ENCODE measurements around the gene CAPN2. TPM values are rescaled to one million over a fixed set of nuclear protein-coding genes. Genes with fewer than 3 reads are reported as not detected.

CAPN2 gene
- polyA plus RNA-seq, 3 donors, result 127 to 186 (median 182) TPM

DNA sequence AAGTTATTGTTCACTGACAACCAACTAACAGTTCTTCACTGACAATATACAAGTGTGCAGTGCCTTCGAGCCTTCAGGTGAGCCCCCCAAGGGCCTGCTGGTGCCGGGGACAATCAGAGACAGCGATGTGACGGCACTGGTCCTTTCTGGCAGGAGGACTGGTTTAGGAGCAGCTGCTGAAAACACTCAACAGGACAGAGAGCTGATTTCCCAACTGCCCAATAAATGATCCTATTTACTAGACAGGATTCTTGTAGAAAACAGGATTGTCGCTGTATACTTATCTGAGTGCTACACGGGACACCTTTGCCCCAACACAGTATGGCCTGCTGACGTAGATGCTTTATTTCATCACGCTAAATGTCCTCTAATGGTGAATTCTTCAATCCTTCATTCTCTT lies 68.0 kb downstream of the CAPN2 start:
- Histone ChIP-seq H3K27me3 (ENCODE audit: control insufficient read depth in 2 of 2, insufficient read depth in 2 of 2, low read length in 2 of 2) (no peaks in the 10 kb centered on the region), H3K27ac (ENCODE audit: low read depth in 1 of 2, low read length in 2 of 2) (peak overlapping the region in 1 of 2 donors; percentile 15), H3K9ac (ENCODE audit: insufficient read depth, low read length, poor library complexity, severe bottlenecking) (no peak overlapping the region), H2AFZ (ENCODE audit: insufficient read depth, low read depth, low read length, poor library complexity, severe bottlenecking) (no peak overlapping the region), H3K36me3 (replicated peaks in 1 of 2; ENCODE audit: control insufficient read depth in 1 of 2, insufficient read depth in 2 of 2, low read length in 2 of 2) (peaks cover 85 to 97% of the 10 kb centered on the region in 2 donors), H3K4me1 (ENCODE audit: control insufficient read depth in 1 of 2, insufficient read depth in 2 of 2, low read length in 2 of 2) (no peaks in the 10 kb centered on the region), H3K9me3 (replicated peaks in 1 of 2; ENCODE audit: control insufficient read depth in 1 of 2, insufficient read depth in 1 of 2, low read length in 2 of 2) (no peaks in the 10 kb centered on the region), H3K4me2 (replicated peaks; ENCODE audit: extremely low read depth, low read length, poor library complexity, severe bottlenecking) (no peak overlapping the region), H4K20me1 (ENCODE audit: insufficient read depth, low read length) (peaks cover 10% of the 10 kb centered on the region), H3K79me2 (ENCODE audit: insufficient read depth, low read length) (no peaks in the 10 kb centered on the region), H3K4me3 (replicated peaks in 1 of 3; ENCODE audit: low read depth in 2 of 3, low read length in 3 of 3) (no peak overlapping the region)
- intact Hi-C loops (cut with micrococcal nuclease), result no loop called here
- peaks cover 0 to 1% (median 0%) of the 10 kb centered on the region in 3 donors for H3K27me3 Mint-ChIP-seq (ENCODE audit: low read depth in 3 of 3)
- no peak overlapping the region for H3K27ac Mint-ChIP-seq
- H3K4me1 Mint-ChIP-seq, result peaks cover 7% of the 10 kb centered on the region
- WGBS (ENCODE audit: insufficient coverage), result 100% methylated on average over 6 of the region's 8 CpGs
- no peak overlapping the region for H3K4me3 Mint-ChIP-seq
- TF ChIP-seq, protein P1, sequence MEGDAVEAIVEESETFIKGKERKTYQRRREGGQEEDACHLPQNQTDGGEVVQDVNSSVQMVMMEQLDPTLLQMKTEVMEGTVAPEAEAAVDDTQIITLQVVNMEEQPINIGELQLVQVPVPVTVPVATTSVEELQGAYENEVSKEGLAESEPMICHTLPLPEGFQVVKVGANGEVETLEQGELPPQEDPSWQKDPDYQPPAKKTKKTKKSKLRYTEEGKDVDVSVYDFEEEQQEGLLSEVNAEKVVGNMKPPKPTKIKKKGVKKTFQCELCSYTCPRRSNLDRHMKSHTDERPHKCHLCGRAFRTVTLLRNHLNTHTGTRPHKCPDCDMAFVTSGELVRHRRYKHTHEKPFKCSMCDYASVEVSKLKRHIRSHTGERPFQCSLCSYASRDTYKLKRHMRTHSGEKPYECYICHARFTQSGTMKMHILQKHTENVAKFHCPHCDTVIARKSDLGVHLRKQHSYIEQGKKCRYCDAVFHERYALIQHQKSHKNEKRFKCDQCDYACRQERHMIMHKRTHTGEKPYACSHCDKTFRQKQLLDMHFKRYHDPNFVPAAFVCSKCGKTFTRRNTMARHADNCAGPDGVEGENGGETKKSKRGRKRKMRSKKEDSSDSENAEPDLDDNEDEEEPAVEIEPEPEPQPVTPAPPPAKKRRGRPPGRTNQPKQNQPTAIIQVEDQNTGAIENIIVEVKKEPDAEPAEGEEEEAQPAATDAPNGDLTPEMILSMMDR (IDR thresholded peaks at IDR 0.05), result no peak
- no peaks in the 10 kb centered on the region for H3K9me3 Mint-ChIP-seq
- H3K36me3 Mint-ChIP-seq, result peaks cover 78 to 84% of the 10 kb centered on the region in 2 donors
- DNase-seq, result no peak

DNA sequence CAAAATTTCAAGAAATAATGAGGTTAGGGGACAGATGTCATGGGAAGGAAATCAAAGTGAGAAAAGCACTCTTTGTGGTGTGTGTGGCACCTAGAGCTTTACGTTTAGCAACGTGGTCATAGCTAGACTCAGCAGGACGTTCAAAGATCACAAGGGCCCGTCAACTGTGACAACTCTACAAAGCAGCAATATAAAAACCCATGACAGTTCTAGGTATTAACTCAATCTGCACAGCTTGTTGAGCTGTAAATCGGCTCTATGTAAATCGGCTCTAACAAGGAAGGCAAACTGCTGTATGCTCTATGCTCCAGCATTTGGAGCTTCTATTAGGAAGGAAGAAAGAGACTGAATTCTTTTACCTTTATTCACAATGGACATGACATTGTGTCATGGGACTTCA lies 68.6 kb downstream of the CAPN2 start:
- Histone ChIP-seq H4K20me1 (ENCODE audit: insufficient read depth, low read length) (peaks cover 5% of the 10 kb centered on the region), H3K4me1 (ENCODE audit: control insufficient read depth in 1 of 2, insufficient read depth in 2 of 2, low read length in 2 of 2) (no peaks in the 10 kb centered on the region), H3K4me3 (replicated peaks in 1 of 3; ENCODE audit: low read depth in 2 of 3, low read length in 3 of 3) (no peak overlapping the region), H3K9ac (ENCODE audit: insufficient read depth, low read length, poor library complexity, severe bottlenecking) (no peak overlapping the region), H2AFZ (ENCODE audit: insufficient read depth, low read depth, low read length, poor library complexity, severe bottlenecking) (no peak overlapping the region), H3K79me2 (ENCODE audit: insufficient read depth, low read length) (no peaks in the 10 kb centered on the region), H3K9me3 (replicated peaks in 1 of 2; ENCODE audit: control insufficient read depth in 1 of 2, insufficient read depth in 1 of 2, low read length in 2 of 2) (no peaks in the 10 kb centered on the region), H3K27ac (ENCODE audit: low read depth in 1 of 2, low read length in 2 of 2) (peak overlapping the region in 1 of 2 donors; percentile 15), H3K4me2 (replicated peaks; ENCODE audit: extremely low read depth, low read length, poor library complexity, severe bottlenecking) (no peak overlapping the region), H3K27me3 (ENCODE audit: control insufficient read depth in 2 of 2, insufficient read depth in 2 of 2, low read length in 2 of 2) (no peaks in the 10 kb centered on the region), H3K36me3 (replicated peaks in 1 of 2; ENCODE audit: control insufficient read depth in 1 of 2, insufficient read depth in 2 of 2, low read length in 2 of 2) (peaks cover 85 to 97% of the 10 kb centered on the region in 2 donors)
- H3K4me3 Mint-ChIP-seq, result no peak overlapping the region
- peaks cover 5% of the 10 kb centered on the region for H3K4me1 Mint-ChIP-seq
- no peak for DNase-seq
- H3K27ac Mint-ChIP-seq, result no peak overlapping the region
- no peaks in the 10 kb centered on the region for H3K9me3 Mint-ChIP-seq
- 100% methylated on average over 3 of the region's 6 CpGs for WGBS (ENCODE audit: insufficient coverage)
- H3K27me3 Mint-ChIP-seq (ENCODE audit: low read depth in 3 of 3), result peaks cover 0 to 1% (median 0%) of the 10 kb centered on the region in 3 donors
- H3K36me3 Mint-ChIP-seq, result peaks cover 76 to 84% of the 10 kb centered on the region in 2 donors
- intact Hi-C loops (cut with micrococcal nuclease), result no loop called here
- TF ChIP-seq, protein P1 (IDR thresholded peaks at IDR 0.05), result no peak

All from CD14-positive monocyte (primary cell).